GM10248 (cell line): ENCODE data around the gene BBS9.

Experiments used
- CTCF ChIA-PET: fragments of 300-600 bp; sonication (Branson Sonifier 250); formaldehyde crosslinking; extraction: SDS; loops from one replicate; lab custom pipeline; 2021; ENCODE audit warnings: antibody characterized with exemption; lab: Yijun Ruan, JAX
- POLR2A ChIA-PET: fragments of 350-650 bp; sonication (Branson Sonifier 250); formaldehyde crosslinking; extraction: SDS; loops from one replicate; lab custom pipeline; 2020; ENCODE audit warnings: antibody characterized with exemption; lab: Yijun Ruan, JAX
- DNase-seq: peaks from one replicate; pipeline ENCODE4 v3.0.0; 2012; ENCODE audit errors: extremely low spot score
- TF ChIP-seq, protein P1 (sequence below): IDR thresholded peaks from 2 replicates; pipeline ENCODE4 v1.5.1; 2012; ENCODE audit warnings: mild to moderate bottlenecking, low read depth; ENCODE audit errors: extremely low read depth, missing control alignments, control extremely low read depth

The BBS9 gene

DNA sequence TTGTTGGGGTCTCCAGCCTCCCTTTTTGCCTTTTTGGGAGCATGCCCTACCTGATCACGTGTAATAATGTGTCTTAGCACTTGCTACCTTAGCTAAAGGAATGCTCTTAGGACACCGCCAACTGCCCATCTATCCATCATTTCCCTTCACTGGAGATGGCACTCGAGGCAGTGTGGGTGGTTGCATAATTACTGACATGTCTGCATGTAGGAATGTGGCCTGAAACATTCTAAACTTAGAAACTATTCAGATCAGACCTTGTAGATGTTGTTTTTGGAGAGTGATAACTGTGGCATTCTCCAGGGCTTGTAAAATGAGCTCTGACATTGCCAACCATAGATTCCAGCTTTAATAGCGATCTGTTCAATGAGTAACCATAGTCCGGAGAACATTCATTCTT is 365.8 kb downstream of the BBS9 start:
- TF ChIP-seq, protein P1, sequence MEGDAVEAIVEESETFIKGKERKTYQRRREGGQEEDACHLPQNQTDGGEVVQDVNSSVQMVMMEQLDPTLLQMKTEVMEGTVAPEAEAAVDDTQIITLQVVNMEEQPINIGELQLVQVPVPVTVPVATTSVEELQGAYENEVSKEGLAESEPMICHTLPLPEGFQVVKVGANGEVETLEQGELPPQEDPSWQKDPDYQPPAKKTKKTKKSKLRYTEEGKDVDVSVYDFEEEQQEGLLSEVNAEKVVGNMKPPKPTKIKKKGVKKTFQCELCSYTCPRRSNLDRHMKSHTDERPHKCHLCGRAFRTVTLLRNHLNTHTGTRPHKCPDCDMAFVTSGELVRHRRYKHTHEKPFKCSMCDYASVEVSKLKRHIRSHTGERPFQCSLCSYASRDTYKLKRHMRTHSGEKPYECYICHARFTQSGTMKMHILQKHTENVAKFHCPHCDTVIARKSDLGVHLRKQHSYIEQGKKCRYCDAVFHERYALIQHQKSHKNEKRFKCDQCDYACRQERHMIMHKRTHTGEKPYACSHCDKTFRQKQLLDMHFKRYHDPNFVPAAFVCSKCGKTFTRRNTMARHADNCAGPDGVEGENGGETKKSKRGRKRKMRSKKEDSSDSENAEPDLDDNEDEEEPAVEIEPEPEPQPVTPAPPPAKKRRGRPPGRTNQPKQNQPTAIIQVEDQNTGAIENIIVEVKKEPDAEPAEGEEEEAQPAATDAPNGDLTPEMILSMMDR: no peak
- no peak for DNase-seq
- POLR2A ChIA-PET: no interaction called here
- CTCF ChIA-PET: interaction anchor here (2.7 kb wide), 1 partner anchor 36 kb away, joined by 6 read pairs; no protein-coding TSS in a partner anchor

DNA sequence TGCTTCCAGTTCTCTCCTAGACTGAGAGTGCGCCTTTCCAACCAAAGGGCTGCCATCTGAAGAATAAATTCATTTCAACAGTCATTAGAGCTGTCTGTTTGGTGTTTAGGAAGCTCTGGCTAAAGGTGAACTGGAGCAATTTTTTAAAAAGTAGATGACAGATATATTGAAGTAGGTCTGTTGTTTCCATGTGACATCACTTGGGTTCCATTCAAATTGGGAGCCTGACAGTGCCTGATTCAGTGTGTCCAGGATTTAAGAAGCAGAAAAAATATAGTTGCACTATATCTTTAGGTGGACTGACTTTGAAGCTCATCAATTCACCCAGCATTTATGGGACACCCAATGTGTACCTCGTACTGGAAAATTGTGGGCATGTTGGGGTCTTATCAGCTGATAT is 367.7 kb downstream of the BBS9 start:
- no peak for DNase-seq
- TF ChIP-seq, protein P1: no peak
- CTCF ChIA-PET: interaction anchor here (0.7 to 2.7 kb wide), 3 partner anchors 10 to 37 kb away, joined by 3 to 6 read pairs (median 3); no protein-coding TSS in a partner anchor
- POLR2A ChIA-PET: no interaction called here

DNA sequence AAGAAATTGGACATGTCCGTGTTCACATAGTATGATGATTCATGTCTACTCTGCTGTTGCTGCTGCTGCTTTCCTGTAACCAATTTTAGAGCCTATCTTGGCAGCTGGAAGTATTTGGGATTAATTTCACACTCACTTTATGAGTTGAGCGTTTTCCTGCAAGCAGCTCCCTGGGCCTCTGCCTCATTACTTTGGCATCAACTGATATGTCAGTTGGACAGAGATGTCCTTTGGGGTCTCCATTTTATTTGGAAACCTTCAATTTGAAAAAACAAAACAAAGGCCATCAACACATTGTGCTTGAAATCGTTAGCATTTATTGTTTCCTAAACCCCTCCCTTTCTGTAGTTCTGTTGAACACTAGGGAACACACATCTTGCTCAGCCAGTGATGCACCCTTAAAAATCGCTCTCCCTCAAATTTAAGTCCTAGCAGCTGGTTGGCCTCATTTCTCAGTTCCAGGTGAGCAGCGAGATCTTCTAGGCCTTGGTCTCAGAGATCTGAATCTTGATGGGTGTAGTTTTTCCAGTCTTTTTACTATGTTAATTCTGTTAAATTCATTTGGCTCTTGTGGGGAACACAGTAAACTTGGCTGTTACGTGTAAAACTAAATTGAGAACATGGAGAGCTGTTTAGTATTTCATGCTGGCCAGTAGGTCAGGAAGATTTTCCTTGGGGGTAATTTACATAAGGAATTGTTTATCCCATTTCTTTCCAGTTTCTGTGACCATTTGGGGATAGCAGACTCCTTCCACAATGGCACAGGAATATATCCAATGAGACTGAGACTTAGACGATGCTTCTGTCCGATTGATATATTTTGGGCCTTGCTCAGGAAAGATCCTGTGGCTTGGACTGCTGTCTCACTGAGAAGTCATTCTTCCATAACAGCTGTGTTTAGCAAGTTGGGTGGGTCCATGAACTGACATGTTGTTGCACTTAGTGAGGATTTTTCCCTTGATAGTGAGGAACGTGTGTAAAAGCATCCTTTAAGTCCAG is 371.6 kb downstream of the BBS9 start:
- TF ChIP-seq, protein P1: no peak
- ChIA-PET CTCF (interaction anchor here (0.7 to 2.9 kb wide), 3 partner anchors 10 to 78 kb away, joined by 3 to 8 read pairs (median 3); no protein-coding TSS in a partner anchor), POLR2A (no interaction called here)
- no peak for DNase-seq

DNA sequence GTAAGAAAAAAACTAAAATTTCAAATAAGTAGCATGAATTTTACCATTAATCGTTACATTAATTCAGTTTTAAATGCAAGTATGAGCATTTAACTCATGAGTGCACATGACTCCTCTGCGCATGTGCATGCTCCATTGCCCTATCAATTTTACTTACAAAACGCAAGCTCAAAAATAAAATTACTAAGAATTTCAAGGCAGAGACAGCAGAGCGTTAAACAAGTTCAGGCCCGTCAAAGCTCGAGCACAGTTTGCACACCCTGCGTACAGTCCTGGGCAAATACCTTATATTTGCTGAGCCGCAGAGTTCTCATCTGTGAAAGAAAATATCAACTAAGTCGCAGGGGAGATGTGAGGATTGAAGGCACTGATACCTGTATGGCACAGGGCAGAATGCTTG is 373.6 kb downstream of the BBS9 start:
- POLR2A ChIA-PET: no interaction called here
- TF ChIP-seq, protein P1: no peak
- no peak for DNase-seq
- CTCF ChIA-PET: interaction anchor here (0.9 to 2.9 kb wide), 3 partner anchors 12 to 69 kb away, joined by 3 to 8 read pairs (median 3); no protein-coding TSS in a partner anchor

DNA sequence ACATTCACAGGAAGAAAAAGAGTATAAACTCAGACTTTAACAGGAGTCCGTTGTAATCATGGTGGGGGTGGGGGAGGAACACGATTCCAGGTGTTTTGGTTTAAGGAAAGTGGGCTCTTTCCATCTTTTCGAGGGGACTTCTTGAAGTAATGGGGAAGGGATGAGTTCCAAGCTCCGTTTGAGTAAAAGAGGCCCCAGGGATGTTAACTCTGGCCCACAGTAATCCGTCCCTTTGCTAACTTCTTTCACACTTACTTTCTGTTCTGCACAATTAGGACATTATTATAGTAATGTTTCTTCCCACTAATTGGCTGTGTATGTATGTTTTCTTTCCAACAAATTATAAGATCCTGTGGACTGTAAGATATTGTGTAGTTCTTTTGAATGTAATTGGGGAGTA is 374.4 kb downstream of the BBS9 start:
- DNase-seq: no peak
- TF ChIP-seq, protein P1: no peak
- ChIA-PET POLR2A (no interaction called here), CTCF (no interaction called here)

DNA sequence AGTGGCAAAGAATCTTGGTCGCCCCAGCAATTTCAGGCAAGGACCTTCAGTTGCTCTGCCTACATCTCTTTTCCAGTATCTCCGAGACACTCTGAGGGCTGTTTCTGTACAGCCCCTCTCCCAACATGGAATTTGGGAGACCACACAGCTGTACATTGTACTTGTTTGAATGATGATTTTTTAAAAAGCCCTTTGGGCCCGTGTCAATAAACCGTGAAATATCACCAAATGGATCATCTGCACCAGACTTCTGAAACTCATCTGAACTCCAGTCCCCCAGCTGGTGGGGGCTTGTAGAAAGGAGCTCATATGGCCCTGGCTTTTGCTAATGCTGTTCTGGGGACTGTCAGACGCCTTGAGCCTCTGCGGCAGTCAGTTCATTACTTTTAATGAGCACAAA is 374.9 kb downstream of the BBS9 start:
- TF ChIP-seq, protein P1: no peak
- DNase-seq: no peak
- ChIA-PET POLR2A (no interaction called here), CTCF (no interaction called here)
